MM.1S (cell line): Measurements from ENCODE around the gene CACNA1G.

ENCODE experiments used
- CTCF ChIP-seq: fragments of 300-600 bp; sonication (generic); IDR thresholded peaks from 2 replicates; pipeline ENCODE4 v1.5.1; 2016; ENCODE audit warnings: antibody characterized with exemption, low read length, mixed read lengths
- EZH2 ChIP-seq: fragments of 300-600 bp; sonication (generic); optimal IDR thresholded peaks from 2 replicates; pipeline ENCODE3; 2017; ENCODE audit warnings: low read depth, mild to moderate bottlenecking, antibody characterized with exemption, low read length, mixed read lengths
- EZH2phosphoT487 ChIP-seq: fragments of 300-600 bp; sonication (generic); IDR thresholded peaks from 2 replicates; pipeline ENCODE4 v1.6.1; 2018; ENCODE audit warnings: antibody characterized with exemption, low read length

- no peak for TF ChIP-seq EZH2
- TF ChIP-seq CTCF, result no peak
- TF ChIP-seq EZH2phosphoT487, result no peak
Observed at GRCh38 chr17:50633683-50634082, 73.2 kb downstream of the CACNA1G start.
